Osteoblast (primary cell): ENCODE measurements around the gene KCMF1. TPM values are rescaled to one million over a fixed set of nuclear protein-coding genes. Genes with fewer than 3 reads are reported as not detected.

Experiments used
- DNase-seq: peaks from one replicate; pipeline ENCODE4 v3.0.0; 2011; ENCODE audit warnings: low spot score, mixed read lengths; ENCODE audit not compliant: insufficient read length; ENCODE audit errors: missing footprints
- H2AFZ ChIP-seq: 2 replicates; pipeline ENCODE4 v1.6.0; 2011; ENCODE audit warnings: mild to moderate bottlenecking, low read length
- H3K27ac ChIP-seq: 2 replicates; pipeline ENCODE4 v1.5.1; 2011; ENCODE audit warnings: mild to moderate bottlenecking, low read depth, low read length, moderate library complexity
- H3K27me3 ChIP-seq: 2 replicates; pipeline ENCODE4 v1.6.0; 2012; ENCODE audit warnings: mild to moderate bottlenecking, control low read depth, inconsistent platforms, low read length, moderate library complexity; ENCODE audit not compliant: insufficient read depth
- H3K36me3 ChIP-seq: 2 replicates; pipeline ENCODE4 v1.5.1; 2011; ENCODE audit warnings: mild to moderate bottlenecking, low read length, control low read depth, moderate library complexity; ENCODE audit not compliant: insufficient read depth
- H3K4me1 ChIP-seq: 2 replicates; pipeline ENCODE4 v1.5.1; 2011; ENCODE audit warnings: mild to moderate bottlenecking, low read length, control low read depth, moderate library complexity; ENCODE audit not compliant: insufficient read depth
- H3K4me2 ChIP-seq: 2 replicates; pipeline ENCODE4 v1.6.0; 2011; ENCODE audit warnings: mild to moderate bottlenecking, low read length; ENCODE audit not compliant: insufficient read depth
- H3K4me3 ChIP-seq: fragments of 200-600 bp; sonication (generic); 3 replicates; pipeline ENCODE4 v1.5.1; 2012; ENCODE audit warnings: mild to moderate bottlenecking, low read length, inconsistent platforms; ENCODE audit not compliant: insufficient read depth
- H3K79me2 ChIP-seq: 2 replicates; pipeline ENCODE4 v1.6.0; 2012; ENCODE audit warnings: mild to moderate bottlenecking, low read length, control low read depth, inconsistent platforms; ENCODE audit not compliant: insufficient read depth
- H3K9me3 ChIP-seq: 2 replicates; pipeline ENCODE4 v1.5.1; 2011; ENCODE audit warnings: low read depth, low read length, control low read depth
- H4K20me1 ChIP-seq: 2 replicates; pipeline ENCODE4 v1.6.0; 2012; ENCODE audit warnings: mild to moderate bottlenecking, low read length, control low read depth; ENCODE audit not compliant: insufficient read depth
- total RNA-seq: library from RNA; depleted of rRNA; stranded (reverse); fragments of >200 nt; gene quantifications from 2 replicates; pipeline ENCODE4 v1.2.3, GENCODE V29; 2012
- TF ChIP-seq, protein P1 (sequence below): IDR thresholded peaks from 2 replicates; pipeline ENCODE4 v1.5.1; 2011; ENCODE audit warnings: mild to moderate bottlenecking, low read depth, low read length, moderate library complexity; ENCODE audit errors: extremely low read depth

KCMF1 gene
- total RNA-seq, 1 donor: 74.2 TPM

DNA sequence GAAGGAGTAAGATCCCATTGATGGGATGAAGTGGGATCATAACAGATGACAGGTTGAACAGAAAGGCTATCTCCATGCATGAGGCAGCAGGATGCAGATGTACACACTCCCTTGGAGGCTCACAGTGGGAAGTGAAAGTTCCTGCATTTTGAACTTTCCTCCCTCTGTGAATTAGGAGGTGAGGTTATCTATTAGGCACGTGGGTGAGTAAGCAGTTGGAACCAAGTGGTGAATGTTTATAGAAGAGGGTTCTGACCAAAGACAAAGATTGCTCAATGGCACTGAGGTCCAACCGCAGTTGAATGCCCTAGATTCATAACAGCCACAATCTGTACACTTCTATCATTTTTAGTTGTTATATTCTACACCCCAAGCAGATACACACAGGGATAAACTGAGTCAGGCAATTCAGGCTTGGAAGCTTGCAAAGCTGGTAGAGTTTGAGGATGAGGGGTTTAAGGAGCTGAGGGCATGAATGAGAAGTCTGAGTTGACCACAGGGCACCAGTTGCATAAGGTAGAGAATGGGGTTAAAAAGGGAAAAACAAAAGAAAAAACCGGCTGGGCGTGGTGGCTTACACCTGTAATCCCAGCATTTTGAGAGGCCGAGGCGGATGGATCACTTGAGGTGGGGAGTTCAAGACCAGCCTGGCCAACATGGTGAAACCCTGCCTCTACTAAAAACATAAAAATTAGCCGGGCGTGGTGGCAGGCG, 7.1 kb upstream of the KCMF1 start:
- H3K27me3 ChIP-seq: no peaks in the 10 kb centered on the region
- no peak overlapping the region for H3K4me3 ChIP-seq
- no peak for DNase-seq
- H3K9me3 ChIP-seq: no peaks in the 10 kb centered on the region
- H3K79me2 ChIP-seq: peaks cover 38% of the 10 kb centered on the region
- H3K27ac ChIP-seq: peak overlapping the region; percentile 37
- H3K36me3 ChIP-seq: peaks cover 14% of the 10 kb centered on the region
- H3K4me2 ChIP-seq: peak overlapping the region; percentile 59
- no peak overlapping the region for H2AFZ ChIP-seq
- peaks cover 12% of the 10 kb centered on the region for H4K20me1 ChIP-seq
- H3K4me1 ChIP-seq: peaks cover 26% of the 10 kb centered on the region
- TF ChIP-seq, protein P1, sequence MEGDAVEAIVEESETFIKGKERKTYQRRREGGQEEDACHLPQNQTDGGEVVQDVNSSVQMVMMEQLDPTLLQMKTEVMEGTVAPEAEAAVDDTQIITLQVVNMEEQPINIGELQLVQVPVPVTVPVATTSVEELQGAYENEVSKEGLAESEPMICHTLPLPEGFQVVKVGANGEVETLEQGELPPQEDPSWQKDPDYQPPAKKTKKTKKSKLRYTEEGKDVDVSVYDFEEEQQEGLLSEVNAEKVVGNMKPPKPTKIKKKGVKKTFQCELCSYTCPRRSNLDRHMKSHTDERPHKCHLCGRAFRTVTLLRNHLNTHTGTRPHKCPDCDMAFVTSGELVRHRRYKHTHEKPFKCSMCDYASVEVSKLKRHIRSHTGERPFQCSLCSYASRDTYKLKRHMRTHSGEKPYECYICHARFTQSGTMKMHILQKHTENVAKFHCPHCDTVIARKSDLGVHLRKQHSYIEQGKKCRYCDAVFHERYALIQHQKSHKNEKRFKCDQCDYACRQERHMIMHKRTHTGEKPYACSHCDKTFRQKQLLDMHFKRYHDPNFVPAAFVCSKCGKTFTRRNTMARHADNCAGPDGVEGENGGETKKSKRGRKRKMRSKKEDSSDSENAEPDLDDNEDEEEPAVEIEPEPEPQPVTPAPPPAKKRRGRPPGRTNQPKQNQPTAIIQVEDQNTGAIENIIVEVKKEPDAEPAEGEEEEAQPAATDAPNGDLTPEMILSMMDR: no peak

DNA sequence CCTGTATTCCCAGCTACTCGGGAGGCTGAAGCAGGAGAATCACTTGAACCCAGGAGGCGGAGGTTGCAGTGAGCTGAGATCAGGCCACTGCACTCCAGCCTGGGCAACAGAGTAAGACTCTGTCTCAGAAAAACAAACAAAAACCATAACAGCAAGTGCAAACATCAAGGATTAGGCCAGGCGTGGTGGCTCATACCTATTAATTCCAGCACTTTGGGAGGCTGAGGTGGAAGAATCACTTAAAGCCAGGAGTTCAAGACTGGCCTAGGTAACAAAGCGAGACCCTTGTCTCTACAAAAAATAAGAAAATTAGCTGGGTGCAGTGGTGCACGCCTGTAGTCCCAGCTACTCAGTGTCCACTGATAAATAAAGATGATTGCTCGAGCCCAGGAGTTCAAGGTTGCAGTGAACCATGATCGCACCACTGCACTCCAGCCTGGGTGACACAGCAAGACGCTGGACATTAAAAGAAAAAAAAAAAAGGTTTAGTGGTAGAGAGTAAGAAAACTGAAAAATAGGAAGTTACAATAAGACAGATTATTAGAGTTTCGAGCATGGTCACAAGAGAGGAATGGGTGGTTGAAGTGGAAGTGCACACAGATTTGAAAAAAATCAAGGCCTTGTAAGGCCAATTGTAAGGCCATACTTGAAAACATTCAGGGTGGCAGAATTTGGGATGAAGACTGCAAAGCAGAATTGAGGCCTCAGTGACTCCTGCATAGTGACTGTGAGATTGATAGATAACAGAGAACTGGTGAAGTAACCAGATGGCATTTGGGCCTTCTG, 6.4 kb upstream of the KCMF1 start:
- Histone ChIP-seq H3K4me2 (no peak overlapping the region), H3K36me3 (peaks cover 14% of the 10 kb centered on the region), H3K79me2 (peaks cover 46% of the 10 kb centered on the region), H3K9me3 (no peaks in the 10 kb centered on the region), H3K27me3 (no peaks in the 10 kb centered on the region), H3K4me3 (no peak overlapping the region), H3K27ac (no peak overlapping the region), H3K4me1 (peaks cover 26% of the 10 kb centered on the region), H2AFZ (no peak overlapping the region), H4K20me1 (peaks cover 12% of the 10 kb centered on the region)
- no peak for DNase-seq
- TF ChIP-seq, protein P1: no peak

DNA sequence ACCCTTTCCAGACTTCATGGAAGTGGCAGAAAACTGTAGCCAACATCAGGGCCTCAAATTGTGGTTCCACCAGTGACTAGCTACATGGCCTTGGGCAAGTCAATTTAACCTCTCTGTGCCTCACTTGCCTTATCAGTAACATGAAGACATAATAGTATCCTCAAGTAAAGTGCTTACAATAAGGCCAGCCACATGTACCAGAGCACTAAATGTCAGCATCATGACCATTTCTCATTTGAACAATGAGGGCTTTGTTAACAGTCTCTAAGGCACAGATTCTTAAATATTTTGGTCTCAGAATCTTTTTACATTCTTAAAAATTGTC, 5.8 kb upstream of the KCMF1 start:
- Histone ChIP-seq H3K79me2 (peaks cover 51% of the 10 kb centered on the region), H3K36me3 (peaks cover 14% of the 10 kb centered on the region)

DNA sequence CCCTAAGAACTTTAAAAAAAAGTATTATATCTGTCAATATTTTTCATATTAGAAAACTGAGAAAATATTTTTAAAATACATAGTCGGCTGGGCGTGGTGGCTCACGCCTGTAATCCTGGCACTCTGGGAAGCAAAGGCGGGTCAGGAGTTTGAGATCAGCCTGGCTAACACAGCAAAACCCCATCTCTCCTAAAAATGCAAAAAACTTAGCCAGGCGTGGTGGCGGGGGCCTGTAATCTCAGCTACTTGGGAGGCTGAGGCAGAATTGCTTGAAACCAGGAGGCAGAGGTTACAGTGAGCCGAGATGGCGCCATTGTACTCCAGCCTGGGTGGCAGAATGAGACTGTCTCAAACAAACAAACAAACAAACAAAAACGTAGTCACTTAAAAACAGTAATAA, 5.1 kb upstream of the KCMF1 start:
- Histone ChIP-seq H3K4me2 (no peak overlapping the region), H3K36me3 (peaks cover 14% of the 10 kb centered on the region), H2AFZ (no peak overlapping the region), H3K79me2 (peaks cover 54% of the 10 kb centered on the region), H3K27me3 (no peaks in the 10 kb centered on the region), H4K20me1 (peaks cover 15% of the 10 kb centered on the region), H3K27ac (no peak overlapping the region), H3K9me3 (no peaks in the 10 kb centered on the region), H3K4me1 (peaks cover 22% of the 10 kb centered on the region), H3K4me3 (no peak overlapping the region)
- TF ChIP-seq, protein P1: no peak
- no peak for DNase-seq

More for the DNA sequence above, 5.8 kb upstream of the KCMF1 start:
- Histone ChIP-seq H3K4me2 (no peak overlapping the region), H3K4me3 (no peak overlapping the region), H4K20me1 (peaks cover 15% of the 10 kb centered on the region), H3K9me3 (no peaks in the 10 kb centered on the region), H3K27me3 (no peaks in the 10 kb centered on the region), H2AFZ (no peak overlapping the region), H3K4me1 (peaks cover 24% of the 10 kb centered on the region), H3K27ac (no peak overlapping the region)
- TF ChIP-seq, protein P1: no peak
- DNase-seq: no peak
